H1 (cell line): ENCODE results near the gene GMPR. TPM values are rescaled to one million over a fixed set of nuclear protein-coding genes. Genes with fewer than 3 reads are reported as not detected.

Experiments
- CTCF ChIA-PET: fragments of 300-600 bp; sonication (Branson Sonifier 250); formaldehyde crosslinking; loops from one replicate; lab custom pipeline; 2021; ENCODE audit not compliant: partially characterized antibody; lab: Charles Lee
- POLR2A ChIA-PET: fragments of 300-600 bp; sonication (Branson Sonifier 250); formaldehyde crosslinking; loops from one replicate; lab custom pipeline; 2021; ENCODE audit warnings: inconsistent platforms; ENCODE audit not compliant: partially characterized antibody; lab: Charles Lee
- DNase-seq, 2 experiments: peaks; one replicate each; pipeline versions ENCODE4 v3.0.0 to v3.0.0-alpha.2; 2010 to 2022; ENCODE audit warnings: low spot score in 2 of 2, low read depth in 1 of 2, mixed read lengths in 1 of 2
- FAIRE-seq: peaks from 2 replicates; lab custom pipeline; 2011; peaks lifted over from hg19 to GRCh38; lab: Jason Lieb, UNC
- H2AFZ ChIP-seq: 2 replicates; pipeline ENCODE4 v1.8.1; 2012; ENCODE audit warnings: low read length, inconsistent platforms
- H2AK5ac ChIP-seq: 2 replicates; pipeline ENCODE4 v1.6.1; 2013; ENCODE audit warnings: low read depth, low read length
- H2BK120ac ChIP-seq: replicated peaks from 2 replicates; pipeline ENCODE3; 2013; ENCODE audit warnings: low read depth, low read length, inconsistent platforms
- H2BK12ac ChIP-seq: 2 replicates; pipeline ENCODE4 v1.6.1; 2013; ENCODE audit warnings: low read depth, low read length
- H2BK15ac ChIP-seq: 2 replicates; pipeline ENCODE4 v1.6.1; 2013; ENCODE audit warnings: low read length
- H2BK20ac ChIP-seq: 2 replicates; pipeline ENCODE4 v1.6.1; 2013; ENCODE audit warnings: low read length
- H2BK5ac ChIP-seq: 2 replicates; pipeline ENCODE4 v1.6.1; 2013; ENCODE audit warnings: low read depth, low read length
- H3K14ac ChIP-seq: 2 replicates; pipeline ENCODE4 v1.6.1; 2013; ENCODE audit warnings: inconsistent platforms; ENCODE audit not compliant: insufficient read length
- H3K18ac ChIP-seq: 2 replicates; pipeline ENCODE4 v1.6.1; 2013; ENCODE audit warnings: low read length; ENCODE audit errors: extremely low read depth
- H3K23ac ChIP-seq: 2 replicates; pipeline ENCODE4 v1.6.1; 2013; ENCODE audit warnings: inconsistent platforms; ENCODE audit not compliant: insufficient read length
- H3K23me2 ChIP-seq: 2 replicates; pipeline ENCODE4 v1.6.1; 2013; ENCODE audit warnings: low read depth, low read length
- H3K27ac ChIP-seq: 2 replicates; pipeline ENCODE4 v1.6.1; 2011; ENCODE audit warnings: low read depth, low read length, inconsistent platforms
- H3K27me3 ChIP-seq, 4 experiments: replicated peaks in 1 of 4; 1 replicate in 1 of 4; 2 replicates in 3 of 4; pipeline versions ENCODE4 v1.6.1 to v1.8.1; 2011 to 2013; ENCODE audit warnings: low read length in 3 of 4, mild to moderate bottlenecking in 3 of 4, inconsistent platforms in 2 of 4, mixed read lengths in 2 of 4, moderate library complexity in 1 of 4; ENCODE audit not compliant: control insufficient read depth in 3 of 4, insufficient read depth in 3 of 4; ENCODE audit errors: extremely low read depth in 1 of 4
- H3K36me3 ChIP-seq, 4 experiments: 2 replicates each; pipeline versions ENCODE4 v1.6.1 to v1.8.1; 2011 to 2013; ENCODE audit warnings: mild to moderate bottlenecking in 4 of 4, low read length in 3 of 4, moderate library complexity in 2 of 4, control low read depth in 1 of 4, inconsistent platforms in 1 of 4; ENCODE audit not compliant: insufficient read depth in 4 of 4, control insufficient read depth in 2 of 4
- H3K4ac ChIP-seq: replicated peaks from 2 replicates; pipeline ENCODE3; 2013; ENCODE audit warnings: low read length, low read depth, mixed read lengths, inconsistent platforms; ENCODE audit not compliant: insufficient read length
- H3K4me1 ChIP-seq, 4 experiments: replicated peaks in 1 of 4; 1 replicate in 1 of 4; 2 replicates in 3 of 4; pipeline versions ENCODE4 v1.6.1 to v1.8.1; 2011 to 2013; ENCODE audit warnings: low read length in 3 of 4, inconsistent platforms in 2 of 4, mixed read lengths in 1 of 4; ENCODE audit not compliant: insufficient read depth in 4 of 4, control insufficient read depth in 3 of 4
- H3K4me2 ChIP-seq, 2 experiments: 2 replicates each; pipeline versions ENCODE4 v1.6.1 to v1.8.1; 2011 to 2013; ENCODE audit warnings: low read depth in 2 of 2, low read length in 2 of 2, control low read depth in 1 of 2, inconsistent platforms in 1 of 2, mild to moderate bottlenecking in 1 of 2; ENCODE audit not compliant: insufficient read depth in 1 of 2
- H3K4me3 ChIP-seq, 4 experiments: fragments of 200-600, 300-600 bp in 1 of 4; sonication (generic), shearing (Covaris generic), sonication (Bioruptor Twin) in 1 of 4; 2 replicates each; pipeline versions ENCODE4 v1.5.1 to v1.8.1; 2011 to 2016; ENCODE audit warnings: low read length in 4 of 4, low read depth in 3 of 4, control low read depth in 2 of 4, inconsistent platforms in 2 of 4, mild to moderate bottlenecking in 2 of 4, mixed read lengths in 1 of 4, moderate library complexity in 1 of 4; ENCODE audit not compliant: insufficient read depth in 2 of 4; ENCODE audit errors: extremely low read depth in 1 of 4
- H3K56ac ChIP-seq: replicated peaks from 2 replicates; pipeline ENCODE3; 2013; ENCODE audit warnings: low read depth, mild to moderate bottlenecking, mixed read lengths, low read length, inconsistent platforms; ENCODE audit not compliant: insufficient read length
- H3K79me1 ChIP-seq: 2 replicates; pipeline ENCODE4 v1.6.1; 2013; ENCODE audit warnings: low read depth, low read length, control low read depth
- H3K79me2 ChIP-seq, 2 experiments: 2 replicates each; pipeline versions ENCODE4 v1.6.1 to v1.8.1; 2012 to 2013; ENCODE audit warnings: low read length in 2 of 2, mild to moderate bottlenecking in 2 of 2, inconsistent platforms in 1 of 2; ENCODE audit not compliant: insufficient read depth in 2 of 2, control insufficient read depth in 1 of 2
- H3K9ac ChIP-seq, 4 experiments: replicated peaks in 1 of 4; 1 replicate in 1 of 4; 2 replicates in 3 of 4; pipeline versions ENCODE4 v1.6.1 to v1.8.1; 2011 to 2013; ENCODE audit warnings: low read depth in 3 of 4, low read length in 3 of 4, control low read depth in 2 of 4, mild to moderate bottlenecking in 2 of 4, moderate library complexity in 2 of 4, inconsistent platforms in 1 of 4; ENCODE audit errors: extremely low read depth in 1 of 4
- H3K9me3 ChIP-seq, 2 experiments: 2 replicates each; pipeline versions ENCODE4 v1.6.1 to v1.8.1; 2012 to 2013; ENCODE audit warnings: mild to moderate bottlenecking in 2 of 2, moderate library complexity in 2 of 2, control low read depth in 1 of 2, inconsistent platforms in 1 of 2, low read depth in 1 of 2, low read length in 1 of 2, mixed read lengths in 1 of 2; ENCODE audit not compliant: insufficient read depth in 2 of 2
- H4K20me1 ChIP-seq, 2 experiments: replicated peaks in 1 of 2; 2 replicates each; pipeline versions ENCODE3 to v1.8.1; 2011 to 2013; ENCODE audit warnings: inconsistent platforms in 2 of 2, low read length in 2 of 2, mild to moderate bottlenecking in 1 of 2; ENCODE audit not compliant: insufficient read depth in 2 of 2, control insufficient read depth in 1 of 2
- H4K5ac ChIP-seq: 2 replicates; pipeline ENCODE4 v1.6.1; 2013; ENCODE audit warnings: low read length, low read depth, mixed read lengths, inconsistent platforms; ENCODE audit not compliant: insufficient read length
- H4K8ac ChIP-seq: 2 replicates; pipeline ENCODE4 v1.8.0; 2013; ENCODE audit warnings: mild to moderate bottlenecking, moderate library complexity, low read length, inconsistent platforms; ENCODE audit not compliant: insufficient read depth; ENCODE audit errors: extremely low read depth
- H4K91ac ChIP-seq: replicated peaks from 2 replicates; pipeline ENCODE3; 2013; ENCODE audit warnings: low read length, mixed read lengths, inconsistent platforms; ENCODE audit not compliant: insufficient read length
- ATF3 ChIP-seq: IDR thresholded peaks from 2 replicates; pipeline ENCODE4 v1.6.1; 2011; ENCODE audit warnings: low read depth, mild to moderate bottlenecking, low read length; ENCODE audit not compliant: insufficient read depth
- BCL11A ChIP-seq, 2 experiments: IDR thresholded peaks; one replicate each; pipeline ENCODE4 v1.6.1; 2011; ENCODE audit warnings: low read depth in 2 of 2, low read length in 2 of 2, mild to moderate bottlenecking in 2 of 2
- BRCA1 ChIP-seq: IDR thresholded peaks from 2 replicates; pipeline ENCODE4 v1.6.1; 2012; ENCODE audit warnings: low read depth, low read length, improper control_type of control experiment
- CHD2 ChIP-seq: IDR thresholded peaks from 2 replicates; pipeline ENCODE4 v1.6.1; 2012; ENCODE audit warnings: low read length, improper control_type of control experiment
- KDM4A ChIP-seq: IDR thresholded peaks from one replicate; pipeline ENCODE4 v1.7.1; 2012; ENCODE audit warnings: low read depth, mild to moderate bottlenecking, moderate library complexity, low read length, inconsistent platforms; ENCODE audit not compliant: severe bottlenecking
- KDM5A ChIP-seq: fragments of 200-600 bp; IDR thresholded peaks from 2 replicates; pipeline ENCODE4 v1.7.1; 2012; ENCODE audit warnings: mild to moderate bottlenecking, low read length, inconsistent platforms, mixed read lengths
- MAFK ChIP-seq: IDR thresholded peaks from 2 replicates; pipeline ENCODE4 v1.6.1; 2012; ENCODE audit warnings: low read depth, mild to moderate bottlenecking, improper control_type of control experiment, low read length
- POLR2A ChIP-seq, 2 experiments: IDR thresholded peaks; 1 replicate in 1 of 2; 2 replicates in 1 of 2; pipeline ENCODE4 v1.6.1; 2011; ENCODE audit warnings: low read depth in 2 of 2, low read length in 2 of 2, mild to moderate bottlenecking in 2 of 2; ENCODE audit errors: control extremely low read depth in 1 of 2
- RNF2 ChIP-seq: fragments of 200-900, 300-1000 bp; sonication (generic); IDR thresholded peaks from 2 replicates; pipeline ENCODE4 v1.7.1; 2016; ENCODE audit warnings: borderline replicate concordance, low read depth, mild to moderate bottlenecking, antibody characterized with exemption, low read length; ENCODE audit not compliant: poor library complexity, severe bottlenecking; ENCODE audit errors: missing control alignments
- SIN3A ChIP-seq, 2 experiments: IDR thresholded peaks in 1 of 2; conservative IDR thresholded peaks in 1 of 2; 2 replicates each; pipeline ENCODE4 v1.6.1; 2011 to 2012; ENCODE audit warnings: low read length in 2 of 2, improper control_type of control experiment in 1 of 2, low read depth in 1 of 2, mild to moderate bottlenecking in 1 of 2
- TAF7 ChIP-seq: optimal IDR thresholded peaks from 2 replicates; pipeline ENCODE3; 2011; ENCODE audit warnings: low read depth, mild to moderate bottlenecking, inconsistent platforms, low read length, moderate library complexity, borderline replicate concordance
- TBP ChIP-seq: IDR thresholded peaks from 2 replicates; pipeline ENCODE4 v1.6.1; 2011; ENCODE audit warnings: low read depth, low read length, improper control_type of control experiment
- WGBS, 2 experiments: shearing (Covaris generic) in 1 of 2; methylation state at CpG; one replicate each; pipeline versions ENCODE4 v1.1.6 to v1.1.7; 2013 to 2015; ENCODE audit warnings: low lambda C conversion rate in 2 of 2, mixed read lengths in 2 of 2, inconsistent platforms in 1 of 2, low coverage in 1 of 2, missing lambda C conversion rate in 1 of 2; ENCODE audit not compliant: insufficient replicate concordance in 2 of 2, insufficient coverage in 1 of 2, insufficient read length in 1 of 2; ENCODE audit errors: extremely low coverage in 1 of 2, missing lambda C conversion rate in 1 of 2; 5-methylcytosine and 5-hydroxymethylcytosine counted together
- polyA plus RNA-seq, 7 experiments: library from polyadenylated mRNA; depleted of rRNA in 3 of 7; stranded (reverse) in 5 of 7; unstranded in 2 of 7; fragments of >200 nt in 5 of 7; fragments of 200-250 nt in 2 of 7; gene quantifications; 1 replicate in 5 of 7; 2 replicates in 1 of 7; 4 replicates in 1 of 7; pipeline versions ENCODE4 v1.2.1 to v1.2.3, GENCODE V29; 2011 to 2013; ENCODE audit warnings: missing spikeins in 2 of 7, mixed read lengths in 2 of 7
- total RNA-seq: library from RNA; stranded (reverse); fragmentation: NEBNext Ultra II Directional; extraction: Animal tissue kit (Norgen Biotek cat#: 25700); gene quantifications from 2 replicates; pipeline ENCODE4 v1.2.1, GENCODE V29; 2021

The GMPR gene
- total and polyA plus RNA-seq, 2 of the 8 experiments (the other 6 are each of a cell fraction or from before 2014, with no cell fraction given) = 0.99 to 1.2 TPM

GRCh38 chr6:16270178-16270794, 31.9 kb downstream of the GMPR start:
- H2BK5ac ChIP-seq = no peak overlapping the region
- CTCF ChIA-PET = interaction anchor here (0.8 to 1.7 kb wide), 4 partner anchors 9 to 89 kb away, joined by 3 to 11 read pairs (median 3); no protein-coding TSS in a partner anchor
- H3K79me1 ChIP-seq = no peaks in the 10 kb centered on the region
- no peaks in the 10 kb centered on the region; a peak in 1 of 8 replicates for H3K36me3 ChIP-seq
- no peak overlapping the region for H3K9ac ChIP-seq
- no peak for TF ChIP-seq KDM4A
- no peak for TF ChIP-seq TAF7
- TF ChIP-seq KDM5A = no peak
- TF ChIP-seq BRCA1 = no peak
- no peak for TF ChIP-seq TBP
- no peak for TF ChIP-seq ATF3
- no peak for TF ChIP-seq RNF2
- no peak for TF ChIP-seq BCL11A (IDR thresholded peaks at IDR 0.05; ENCODE audit: low read depth in 2 of 2, low read length in 2 of 2)
- no peak for TF ChIP-seq CHD2
- no peak for TF ChIP-seq MAFK
- TF ChIP-seq POLR2A (IDR thresholded peaks at IDR 0.05; ENCODE audit: control extremely low read depth in 1 of 2, low read depth in 2 of 2, low read length in 2 of 2) = no peak
- TF ChIP-seq SIN3A (conservative IDR thresholded peaks at IDR 0.05 in 1 of 2, IDR thresholded peaks at IDR 0.05 in 1 of 2; ENCODE audit: low read depth in 1 of 2, low read length in 2 of 2) = no peak
- no peaks in the 10 kb centered on the region for H3K23me2 ChIP-seq
- no peak overlapping the region for H3K18ac ChIP-seq
- H4K8ac ChIP-seq = no peak overlapping the region
- H3K4me1 ChIP-seq = no peaks in the 10 kb centered on the region
- H3K79me2 ChIP-seq = no peaks in the 10 kb centered on the region
- no peak overlapping the region for H3K56ac ChIP-seq
- H3K4ac ChIP-seq = no peak overlapping the region
- H3K14ac ChIP-seq = no peak overlapping the region
- no peak overlapping the region for H2BK20ac ChIP-seq
- 97% methylated on average over 5 of the region's 5 CpGs; no CpG with 5 or more reads in 1 of the 2 experiments for WGBS, 2 experiments
- no peak overlapping the region for H4K5ac ChIP-seq
- no peak overlapping the region for H2BK12ac ChIP-seq
- DNase-seq = no peak
- no peak overlapping the region for H2BK15ac ChIP-seq
- no peak overlapping the region for H3K4me3 ChIP-seq
- H2AK5ac ChIP-seq = no peak overlapping the region
- H3K23ac ChIP-seq = no peak overlapping the region
- H3K27ac ChIP-seq = no peak overlapping the region
- no peaks in the 10 kb centered on the region for H4K20me1 ChIP-seq
- no peaks in the 10 kb centered on the region for H3K27me3 ChIP-seq
- POLR2A ChIA-PET = no interaction called here
- FAIRE-seq = no peak
- H2AFZ ChIP-seq = no peak overlapping the region
- H2BK120ac ChIP-seq = no peak overlapping the region
- H3K9me3 ChIP-seq = no peaks in the 10 kb centered on the region
- no peak overlapping the region for H4K91ac ChIP-seq
- H3K4me2 ChIP-seq = no peak overlapping the region
